ENCODE measurements around the gene LPP.

LPP gene

GRCh38 chr3:188309437-188310269, 155.7 kb downstream of the LPP start:
- DNase-seq, result no peak

DNA sequence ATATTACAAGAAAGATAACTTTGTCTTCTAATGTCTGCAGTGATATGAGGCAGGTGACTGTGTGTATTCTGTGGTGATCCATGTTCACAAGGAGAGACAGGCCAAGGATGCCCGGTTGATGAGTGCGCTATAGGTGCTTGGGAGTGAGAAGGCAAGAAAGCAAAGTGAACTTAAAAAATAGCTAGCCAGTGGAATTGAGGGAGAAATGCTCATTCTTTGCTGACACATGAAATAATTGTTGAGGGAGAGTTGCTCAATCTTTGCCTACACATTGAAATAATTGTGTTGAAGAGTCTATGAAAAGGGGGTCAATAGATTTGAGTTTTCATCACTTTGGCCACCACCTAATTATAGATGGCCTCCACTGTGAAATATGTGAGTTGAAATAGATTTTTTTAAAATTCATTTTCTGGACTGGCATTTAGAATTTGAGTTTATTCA, 156.3 kb downstream of the LPP start:
- no peak for DNase-seq

- no peak for DNase-seq
These were observed 161.6 kb downstream of the LPP start for GRCh38 chr3:188315553-188315952.

DNA sequence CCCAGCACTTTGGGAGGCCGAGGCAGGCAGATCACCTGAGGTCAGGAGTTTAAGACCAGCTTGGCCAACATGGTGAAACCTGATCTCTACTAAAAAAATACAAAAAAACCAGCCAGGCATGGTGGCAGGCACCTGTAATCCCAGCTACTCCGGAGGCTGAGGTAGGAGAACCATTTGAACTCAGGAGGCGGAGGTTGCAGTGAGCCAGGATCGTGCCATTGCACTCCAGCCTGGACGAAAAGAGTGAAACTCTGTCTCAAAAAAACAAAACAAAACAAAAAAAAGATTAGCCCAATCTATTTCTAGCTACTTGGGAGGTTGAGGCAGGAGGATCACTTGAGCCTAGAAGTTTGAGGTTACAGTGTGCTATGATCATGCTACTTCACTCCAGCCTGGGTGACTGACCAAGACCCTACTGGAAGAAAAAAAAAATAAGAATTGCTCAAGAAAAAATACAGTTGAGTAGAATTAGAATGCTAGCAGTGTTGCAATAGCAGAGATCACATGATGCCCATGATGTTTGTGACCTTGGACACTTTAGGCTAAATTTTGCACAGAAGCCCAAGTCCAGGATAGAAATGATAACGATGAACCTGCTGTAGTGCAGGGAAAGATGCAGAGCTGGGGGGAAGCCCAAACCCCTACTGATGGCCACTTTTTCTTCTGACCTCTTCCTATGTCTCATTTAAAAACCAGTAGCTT, 162.2 kb downstream of the LPP start:
- DNase-seq, result no peak

- no peak for DNase-seq
These were observed 162.7 kb downstream of the LPP start for GRCh38 chr3:188316723-188317070.

GRCh38 chr3:188319569-188319968, 165.6 kb downstream of the LPP start:
- no peak for DNase-seq

DNA sequence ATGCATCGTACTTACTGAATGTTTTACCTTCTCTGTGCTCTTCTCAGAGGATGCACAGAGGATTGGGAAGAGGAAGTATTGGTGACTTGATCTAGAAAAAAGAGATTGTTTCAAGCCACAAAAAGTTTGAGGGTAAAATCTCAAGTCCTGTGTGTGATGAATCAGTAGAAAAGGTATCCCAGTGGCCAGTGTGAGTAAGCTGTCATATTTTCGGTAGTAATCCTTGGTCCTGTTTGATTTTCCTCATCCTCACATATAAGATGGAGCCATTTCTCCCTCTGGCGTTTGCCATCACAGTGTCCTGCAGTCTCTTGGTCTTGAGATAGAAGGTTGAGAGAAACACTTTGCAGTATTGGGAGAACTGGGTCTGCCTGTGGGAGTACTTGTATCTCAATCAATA, 166.8 kb downstream of the LPP start:
- DNase-seq, result no peak

DNA sequence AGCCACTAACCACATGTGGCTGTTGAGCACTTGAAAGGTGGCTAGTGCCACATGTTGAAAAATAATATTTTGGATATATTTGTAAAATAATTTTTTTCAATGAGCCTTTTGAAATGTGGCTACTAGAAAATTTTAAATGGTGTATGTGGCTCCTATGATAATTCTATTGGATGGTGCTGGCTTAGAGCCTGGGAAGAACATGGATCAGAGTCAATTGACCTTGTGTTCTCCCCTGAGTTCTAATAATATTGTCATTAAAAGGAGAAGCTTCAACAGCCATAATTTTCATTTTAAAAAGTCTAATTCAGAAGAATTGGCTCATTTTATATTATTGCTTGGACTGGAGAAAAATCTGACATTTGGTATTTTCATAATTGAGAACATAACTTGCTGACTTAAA, 167.3 kb downstream of the LPP start:
- no peak for DNase-seq

GRCh38 chr3:188322135-188322887, 168.4 kb downstream of the LPP start:
- no peak for DNase-seq

- DNase-seq, result no peak
These were observed 169.3 kb downstream of the LPP start for GRCh38 chr3:188323067-188323842.

- no peak for DNase-seq
These were observed 172.2 kb downstream of the LPP start for GRCh38 chr3:188326111-188326510.

DNA sequence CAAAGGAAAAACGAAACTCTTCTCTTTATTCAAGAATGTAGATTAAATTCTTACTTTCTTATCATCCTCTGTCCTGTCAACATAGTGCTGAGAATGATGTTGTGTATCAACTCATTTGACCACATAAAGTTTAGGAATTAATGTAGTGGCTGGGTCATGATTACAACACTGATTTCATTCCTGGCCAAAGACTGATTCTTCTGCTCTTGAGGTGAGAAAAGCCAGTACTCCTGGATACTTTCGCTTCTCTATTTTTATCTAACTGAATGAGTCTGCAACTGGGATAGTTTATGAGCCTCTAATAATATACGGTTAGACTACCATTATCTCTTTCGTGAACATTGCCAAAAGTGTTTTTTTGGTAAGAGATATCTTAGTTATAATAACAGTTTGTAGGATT, 173.0 kb downstream of the LPP start:
- no peak for DNase-seq

- DNase-seq, result no peak
These were observed 173.5 kb downstream of the LPP start for GRCh38 chr3:188327433-188327832.

GRCh38 chr3:188330138-188330537, 176.2 kb downstream of the LPP start:
- no peak for DNase-seq

- no peak for DNase-seq
These were observed 177.2 kb downstream of the LPP start for GRCh38 chr3:188331166-188331565.

GRCh38 chr3:188332085-188332484, 178.1 kb downstream of the LPP start:
- no peak for DNase-seq

DNA sequence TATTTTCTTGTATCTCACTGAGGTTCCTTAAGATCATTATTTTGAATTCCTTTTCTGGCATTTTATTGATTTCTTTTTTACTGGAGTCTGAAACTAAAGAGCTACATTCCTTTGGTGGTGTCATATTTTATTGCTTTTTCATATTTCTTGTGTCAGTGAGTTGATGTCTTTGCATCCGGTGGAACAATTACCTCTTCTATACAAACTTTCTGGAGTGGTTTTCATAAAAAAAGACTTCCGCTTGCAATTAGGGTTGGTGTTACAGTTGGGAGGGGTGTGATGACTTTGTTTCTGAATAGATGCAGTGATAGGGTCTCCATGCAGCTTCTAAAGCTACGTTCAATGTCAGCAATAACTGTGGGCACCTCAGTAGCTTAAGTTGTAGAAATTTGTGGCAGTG, 181.7 kb downstream of the LPP start:
- DNase-seq, result no peak

DNA sequence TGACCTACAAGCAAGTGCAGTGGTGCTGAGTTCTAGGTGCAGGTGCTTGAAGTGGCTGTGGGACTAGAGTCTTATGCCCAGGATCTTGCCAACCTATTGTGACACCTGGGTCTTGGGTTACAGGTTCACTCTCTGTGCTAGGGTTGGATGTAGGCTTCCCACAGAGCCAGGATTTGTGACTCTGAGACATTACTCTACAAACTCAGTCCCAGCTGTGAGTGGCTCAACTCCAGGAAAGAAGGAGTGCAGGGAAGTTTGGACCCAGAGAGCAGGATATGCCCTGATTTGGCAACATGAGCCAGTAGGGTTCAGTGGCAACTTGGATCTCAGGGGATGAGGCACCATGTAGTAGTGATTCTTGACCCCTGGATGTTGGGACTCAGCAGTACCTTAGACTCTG, 182.2 kb downstream of the LPP start:
- no peak for DNase-seq

GRCh38 chr3:188337232-188337631, 183.3 kb downstream of the LPP start:
- no peak for DNase-seq

GRCh38 chr3:188338086-188338485, 184.1 kb downstream of the LPP start:
- no peak for DNase-seq

GRCh38 chr3:188339410-188340295, 185.7 kb downstream of the LPP start:
- DNase-seq, result peak; percentile 49

- no peak for DNase-seq
These were observed 187.5 kb downstream of the LPP start for GRCh38 chr3:188341501-188341900.
